ENCODE measurements around the gene METTL1. TPM values are rescaled to one million over a fixed set of nuclear protein-coding genes. Genes with fewer than 3 reads are reported as not detected.
A peak's percentile ranks its signal among the peaks of the same experiment; 100 is the strongest.

The METTL1 gene
- total RNA-seq, 2 experiments from 2014 or later: 13.4 to 17.2 TPM

- ChIA-PET CTCF (interaction anchor here (0.6 to 2.3 kb wide), 6 partner anchors 9 to 1145 kb away, joined by 4 to 14 read pairs (median 6); partner anchors contain the start of gene AVIL), POLR2A (no interaction called here)
- no peak for DNase-seq
- Mint-ChIP-seq H3K27ac (peak overlapping the region; percentile 58), H3K27me3 (no peaks in the 10 kb centered on the region), H3K4me3 (peak overlapping the region; percentile 64), H3K36me3 (ENCODE audit: low read depth) (peaks cover 19% of the 10 kb centered on the region), H3K4me1 (peaks cover 42% of the 10 kb centered on the region), H3K9me3 (peaks cover 3% of the 10 kb centered on the region)
Observed at GRCh38 chr12:57783861-57784260, 12.0 kb upstream of the METTL1 start.

GRCh38 chr12:57783466-57783801 is 11.5 kb upstream of the METTL1 start:
- Mint-ChIP-seq H3K36me3 (ENCODE audit: low read depth) (peaks cover 17% of the 10 kb centered on the region), H3K4me3 (peak overlapping the region; percentile 99), H3K27me3 (no peaks in the 10 kb centered on the region), H3K9me3 (peaks cover 3% of the 10 kb centered on the region), H3K4me1 (peaks cover 42% of the 10 kb centered on the region), H3K27ac (peak overlapping the region; percentile 96)
- POLR2A ChIA-PET: no interaction called here
- DNase-seq: no peak
- CTCF ChIA-PET: interaction anchor here (0.6 to 2.5 kb wide), 19 partner anchors 9 to 1145 kb away, joined by 3 to 14 read pairs (median 4); partner anchors contain the start of genes AVIL, EEF1AKMT3 and METTL1

GRCh38 chr12:57782608-57783465 is 10.9 kb upstream of the METTL1 start, which contains the start of gene TSFM:
Gene TSFM, plus strand, starts transcription at chr12:57782787. Its CDS starts 15 bp downstream, at chr12:57782802.
- H3K4me1 Mint-ChIP-seq: peaks cover 42% of the 10 kb centered on the region
- POLR2A ChIA-PET: no interaction called here
- H3K36me3 Mint-ChIP-seq (ENCODE audit: low read depth): peaks cover 16% of the 10 kb centered on the region
- CTCF ChIA-PET: interaction anchor here (0.6 to 2.5 kb wide), 23 partner anchors 8 to 1144 kb away, joined by 3 to 14 read pairs (median 4); partner anchors contain the start of genes AVIL, CDK4, EEF1AKMT3 and METTL1
- no peaks in the 10 kb centered on the region for H3K27me3 Mint-ChIP-seq
- peak within 1 kb of the TSS; percentile 99 for H3K4me3 Mint-ChIP-seq
- H3K27ac Mint-ChIP-seq: peak within 1 kb of the TSS; percentile 96
- DNase-seq: peak; percentile 98
- peaks cover 3% of the 10 kb centered on the region for H3K9me3 Mint-ChIP-seq

- H3K4me1 Mint-ChIP-seq: peaks cover 42% of the 10 kb centered on the region
- DNase-seq: no peak
- H3K4me3 Mint-ChIP-seq: peak overlapping the region; percentile 99
- peaks cover 11% of the 10 kb centered on the region for H3K36me3 Mint-ChIP-seq (ENCODE audit: low read depth)
- POLR2A ChIA-PET: no interaction called here
- no peaks in the 10 kb centered on the region for H3K27me3 Mint-ChIP-seq
- CTCF ChIA-PET: interaction anchor here (1.0 to 2.5 kb wide), 13 partner anchors 8 to 171 kb away, joined by 3 to 14 read pairs (median 6); partner anchors contain the start of genes AVIL, CYP27B1, EEF1AKMT3 and METTL1
- peaks cover 3% of the 10 kb centered on the region for H3K9me3 Mint-ChIP-seq
- H3K27ac Mint-ChIP-seq: peak overlapping the region; percentile 96
Observed at GRCh38 chr12:57782243-57782607, 10.3 kb upstream of the METTL1 start.

- H3K4me1 Mint-ChIP-seq: peaks cover 42% of the 10 kb centered on the region
- H3K9me3 Mint-ChIP-seq: peaks cover 3% of the 10 kb centered on the region
- no peaks in the 10 kb centered on the region for H3K27me3 Mint-ChIP-seq
- peaks cover 9% of the 10 kb centered on the region for H3K36me3 Mint-ChIP-seq (ENCODE audit: low read depth)
- POLR2A ChIA-PET: no interaction called here
- no peak for DNase-seq
- H3K27ac Mint-ChIP-seq: peak overlapping the region; percentile 96
- CTCF ChIA-PET: interaction anchor here (0.9 to 2.5 kb wide), 6 partner anchors 10 to 124 kb away, joined by 3 to 9 read pairs (median 6); partner anchors contain the start of genes CYP27B1, EEF1AKMT3 and METTL1
- no peak overlapping the region for H3K4me3 Mint-ChIP-seq
Observed at GRCh38 chr12:57781801-57782200, 9.9 kb upstream of the METTL1 start.

GRCh38 chr12:57781244-57781643 is 9.3 kb upstream of the METTL1 start:
- no peak for DNase-seq
- ChIA-PET POLR2A (no interaction called here), CTCF (interaction anchor here (0.9 to 2.5 kb wide), 6 partner anchors 9 to 124 kb away, joined by 3 to 9 read pairs (median 6); partner anchors contain the start of genes CYP27B1, EEF1AKMT3 and METTL1)
- H3K27ac Mint-ChIP-seq: peak overlapping the region; percentile 96
- H3K4me3 Mint-ChIP-seq: no peak overlapping the region
- H3K4me1 Mint-ChIP-seq: peaks cover 42% of the 10 kb centered on the region
- peaks cover 5% of the 10 kb centered on the region for H3K36me3 Mint-ChIP-seq (ENCODE audit: low read depth)
- peaks cover 3% of the 10 kb centered on the region for H3K9me3 Mint-ChIP-seq
- H3K27me3 Mint-ChIP-seq: no peaks in the 10 kb centered on the region

- ChIA-PET CTCF (interaction anchor here (1.2 to 1.6 kb wide), 4 partner anchors 8 to 125 kb away, joined by 3 to 8 read pairs (median 3); partner anchors contain the start of genes EEF1AKMT3 and METTL1), POLR2A (no interaction called here)
- peaks cover 3% of the 10 kb centered on the region for H3K9me3 Mint-ChIP-seq
- peaks cover 5% of the 10 kb centered on the region for H3K36me3 Mint-ChIP-seq (ENCODE audit: low read depth)
- peak overlapping the region; percentile 96 for H3K27ac Mint-ChIP-seq
- DNase-seq: no peak
- peaks cover 42% of the 10 kb centered on the region for H3K4me1 Mint-ChIP-seq
- no peaks in the 10 kb centered on the region for H3K27me3 Mint-ChIP-seq
- H3K4me3 Mint-ChIP-seq: no peak overlapping the region
Observed at GRCh38 chr12:57780284-57780897, 8.5 kb upstream of the METTL1 start.

- H3K9me3 Mint-ChIP-seq: peaks cover 3% of the 10 kb centered on the region
- H3K27ac Mint-ChIP-seq: peak overlapping the region; percentile 7
- no peak for DNase-seq
- POLR2A ChIA-PET: no interaction called here
- peaks cover 5% of the 10 kb centered on the region for H3K36me3 Mint-ChIP-seq (ENCODE audit: low read depth)
- no peak overlapping the region for H3K4me3 Mint-ChIP-seq
- H3K27me3 Mint-ChIP-seq: no peaks in the 10 kb centered on the region
- H3K4me1 Mint-ChIP-seq: peaks cover 42% of the 10 kb centered on the region
- CTCF ChIA-PET: interaction anchor here (0.7 to 1.2 kb wide), 3 partner anchors 23 to 126 kb away, joined by 3 read pairs; no protein-coding TSS in a partner anchor
Observed at GRCh38 chr12:57779736-57780135, 7.8 kb upstream of the METTL1 start.

- ChIA-PET CTCF (interaction anchor here (0.7 to 1.0 kb wide), 3 partner anchors 9 to 128 kb away, joined by 3 to 4 read pairs (median 3); no protein-coding TSS in a partner anchor), POLR2A (no interaction called here)
- peaks cover 3% of the 10 kb centered on the region for H3K36me3 Mint-ChIP-seq (ENCODE audit: low read depth)
- H3K27ac Mint-ChIP-seq: no peak overlapping the region
- no peak overlapping the region for H3K4me3 Mint-ChIP-seq
- H3K4me1 Mint-ChIP-seq: peaks cover 41% of the 10 kb centered on the region
- H3K27me3 Mint-ChIP-seq: no peaks in the 10 kb centered on the region
- peaks cover 3% of the 10 kb centered on the region for H3K9me3 Mint-ChIP-seq
- no peak for DNase-seq
Observed at GRCh38 chr12:57777911-57778310, 6.0 kb upstream of the METTL1 start.

GRCh38 chr12:57777367-57777766 is 5.5 kb upstream of the METTL1 start:
- Mint-ChIP-seq H3K36me3 (ENCODE audit: low read depth) (peaks cover 3% of the 10 kb centered on the region), H3K9me3 (peaks cover 3% of the 10 kb centered on the region), H3K27ac (no peak overlapping the region), H3K4me3 (no peak overlapping the region), H3K4me1 (peaks cover 37% of the 10 kb centered on the region), H3K27me3 (no peaks in the 10 kb centered on the region)
- DNase-seq: no peak
- ChIA-PET POLR2A (no interaction called here), CTCF (interaction anchor here (0.6 to 1.3 kb wide), 3 partner anchors 10 to 128 kb away, joined by 3 to 5 read pairs (median 4); partner anchors contain the start of gene CYP27B1)

GRCh38 chr12:57776247-57776587 is 4.3 kb upstream of the METTL1 start:
- CTCF ChIA-PET: interaction anchor here (1.3 kb wide), 1 partner anchor 9 kb away, joined by 5 read pairs; the partner anchor contains the start of gene CYP27B1
- Mint-ChIP-seq H3K4me3 (no peak overlapping the region), H3K36me3 (ENCODE audit: low read depth) (peaks cover 9% of the 10 kb centered on the region), H3K9me3 (no peaks in the 10 kb centered on the region), H3K4me1 (peaks cover 33% of the 10 kb centered on the region), H3K27ac (no peak overlapping the region), H3K27me3 (no peaks in the 10 kb centered on the region)
- POLR2A ChIA-PET: no interaction called here
- no peak for DNase-seq

GRCh38 chr12:57775563-57776246 is 3.8 kb upstream of the METTL1 start:
- no peak overlapping the region for H3K27ac Mint-ChIP-seq
- POLR2A ChIA-PET: no interaction called here
- no peak overlapping the region for H3K4me3 Mint-ChIP-seq
- H3K9me3 Mint-ChIP-seq: no peaks in the 10 kb centered on the region
- CTCF ChIA-PET: interaction anchor here (1.1 to 1.3 kb wide), 3 partner anchors 8 to 19 kb away, joined by 3 to 5 read pairs (median 3); partner anchors contain the start of gene CYP27B1
- no peaks in the 10 kb centered on the region for H3K27me3 Mint-ChIP-seq
- peaks cover 31% of the 10 kb centered on the region for H3K4me1 Mint-ChIP-seq
- peaks cover 9% of the 10 kb centered on the region for H3K36me3 Mint-ChIP-seq (ENCODE audit: low read depth)
- no peak for DNase-seq

Measured in activated CD4-positive, alpha-beta T cell treated with anti-CD3 and anti-CD28 coated beads, Interleukin-2, amount 10 ng/mL, durations not matched to agents 7 days and 5 days (primary cell).